ENCODE results near the gene RNU1-2.
"Not testable (repeated sequence)": the region's sequence is repeated elsewhere in the genome, so short reads cannot be mapped to it uniquely, and the experiment has no call there.

The RNU1-2 gene

GRCh38 chr1:16895598-16896315 is at the start of gene RNU1-2:
TSS of gene RNU1-2 (plus strand) at chr1:16895980.
- peaks cover 25% of the 10 kb centered on the region for H3K4me1 Mint-ChIP-seq
- peak within 1 kb of the TSS; percentile 76 for H3K4me3 Mint-ChIP-seq
- not testable (repeated sequence) for H3K9me3 Mint-ChIP-seq, H3K27me3 Mint-ChIP-seq
- H3K27ac Mint-ChIP-seq (ENCODE audit: low read depth): peak within 1 kb of the TSS; percentile 100
- peak; percentile 100 for ATAC-seq (replicated peaks; ENCODE audit: extremely low read depth, poor library complexity, severe bottlenecking)
- H3K36me3 Mint-ChIP-seq (ENCODE audit: insufficient read depth): peaks cover 30% of the 10 kb centered on the region
- peak; percentile 81 to 85 for DNase-seq (ENCODE audit: low spot score in 2 of 2)

GRCh38 chr1:16856201-16856600 is 39.6 kb upstream of the RNU1-2 start:
- not testable (repeated sequence) for H3K27ac Mint-ChIP-seq (ENCODE audit: low read depth); ATAC-seq (replicated peaks; ENCODE audit: extremely low read depth, poor library complexity, severe bottlenecking); DNase-seq (ENCODE audit: low spot score in 2 of 2); H3K9me3 Mint-ChIP-seq; H3K4me1 Mint-ChIP-seq; H3K27me3 Mint-ChIP-seq; H3K36me3 Mint-ChIP-seq (ENCODE audit: insufficient read depth); H3K4me3 Mint-ChIP-seq

GRCh38 chr1:16859167-16860041 is 36.4 kb upstream of the RNU1-2 start:
- H3K4me3 Mint-ChIP-seq; H3K27me3 Mint-ChIP-seq; H3K27ac Mint-ChIP-seq (ENCODE audit: low read depth); H3K9me3 Mint-ChIP-seq; ATAC-seq (replicated peaks; ENCODE audit: extremely low read depth, poor library complexity, severe bottlenecking); H3K4me1 Mint-ChIP-seq; H3K36me3 Mint-ChIP-seq (ENCODE audit: insufficient read depth); DNase-seq (ENCODE audit: low spot score in 2 of 2): not testable (repeated sequence)

GRCh38 chr1:16860048-16860447 is 35.7 kb upstream of the RNU1-2 start:
- not testable (repeated sequence) for H3K27ac Mint-ChIP-seq (ENCODE audit: low read depth); H3K4me1 Mint-ChIP-seq; H3K36me3 Mint-ChIP-seq (ENCODE audit: insufficient read depth); DNase-seq (ENCODE audit: low spot score in 2 of 2); H3K9me3 Mint-ChIP-seq; H3K4me3 Mint-ChIP-seq; ATAC-seq (replicated peaks; ENCODE audit: extremely low read depth, poor library complexity, severe bottlenecking); H3K27me3 Mint-ChIP-seq

- not testable (repeated sequence) for H3K27me3 Mint-ChIP-seq; H3K36me3 Mint-ChIP-seq (ENCODE audit: insufficient read depth); H3K4me1 Mint-ChIP-seq; ATAC-seq (replicated peaks; ENCODE audit: extremely low read depth, poor library complexity, severe bottlenecking); H3K4me3 Mint-ChIP-seq; H3K27ac Mint-ChIP-seq (ENCODE audit: low read depth); H3K9me3 Mint-ChIP-seq; DNase-seq (ENCODE audit: low spot score in 2 of 2)
Measured at GRCh38 chr1:16861832-16862245, 33.9 kb upstream of the RNU1-2 start.

GRCh38 chr1:16862415-16862814 is 33.4 kb upstream of the RNU1-2 start:
- H3K27ac Mint-ChIP-seq (ENCODE audit: low read depth): peak overlapping the region; percentile 64
- not testable (repeated sequence) for H3K27me3 Mint-ChIP-seq; H3K36me3 Mint-ChIP-seq (ENCODE audit: insufficient read depth); DNase-seq (ENCODE audit: low spot score in 2 of 2); H3K4me1 Mint-ChIP-seq; H3K4me3 Mint-ChIP-seq; ATAC-seq (replicated peaks; ENCODE audit: extremely low read depth, poor library complexity, severe bottlenecking); H3K9me3 Mint-ChIP-seq

- not testable (repeated sequence) for H3K4me3 Mint-ChIP-seq; DNase-seq (ENCODE audit: low spot score in 2 of 2); H3K36me3 Mint-ChIP-seq (ENCODE audit: insufficient read depth); H3K9me3 Mint-ChIP-seq; H3K4me1 Mint-ChIP-seq; H3K27me3 Mint-ChIP-seq
- H3K27ac Mint-ChIP-seq (ENCODE audit: low read depth): peak overlapping the region; percentile 64
- ATAC-seq (replicated peaks; ENCODE audit: extremely low read depth, poor library complexity, severe bottlenecking): peak; percentile 93
Measured at GRCh38 chr1:16863024-16863423, 32.8 kb upstream of the RNU1-2 start.

- H3K9me3 Mint-ChIP-seq; DNase-seq (ENCODE audit: low spot score in 2 of 2); ATAC-seq (replicated peaks; ENCODE audit: extremely low read depth, poor library complexity, severe bottlenecking); H3K36me3 Mint-ChIP-seq (ENCODE audit: insufficient read depth); H3K27me3 Mint-ChIP-seq; H3K27ac Mint-ChIP-seq (ENCODE audit: low read depth); H3K4me3 Mint-ChIP-seq; H3K4me1 Mint-ChIP-seq: not testable (repeated sequence)
Measured at GRCh38 chr1:16866926-16867707, 28.7 kb upstream of the RNU1-2 start.

GRCh38 chr1:16868787-16869186 is 27.0 kb upstream of the RNU1-2 start:
- DNase-seq (ENCODE audit: low spot score in 2 of 2); H3K27ac Mint-ChIP-seq (ENCODE audit: low read depth); ATAC-seq (replicated peaks; ENCODE audit: extremely low read depth, poor library complexity, severe bottlenecking); H3K9me3 Mint-ChIP-seq; H3K4me3 Mint-ChIP-seq; H3K4me1 Mint-ChIP-seq; H3K36me3 Mint-ChIP-seq (ENCODE audit: insufficient read depth): not testable (repeated sequence)
- H3K27me3 Mint-ChIP-seq: peaks cover 12% of the 10 kb centered on the region

- not testable (repeated sequence) for H3K4me3 Mint-ChIP-seq; H3K4me1 Mint-ChIP-seq; ATAC-seq (replicated peaks; ENCODE audit: extremely low read depth, poor library complexity, severe bottlenecking); H3K9me3 Mint-ChIP-seq; H3K27ac Mint-ChIP-seq (ENCODE audit: low read depth); DNase-seq (ENCODE audit: low spot score in 2 of 2); H3K36me3 Mint-ChIP-seq (ENCODE audit: insufficient read depth)
- peaks cover 17% of the 10 kb centered on the region for H3K27me3 Mint-ChIP-seq
Measured at GRCh38 chr1:16869996-16870395, 25.8 kb upstream of the RNU1-2 start.

- not testable (repeated sequence) for DNase-seq (ENCODE audit: low spot score in 2 of 2); H3K36me3 Mint-ChIP-seq (ENCODE audit: insufficient read depth); H3K27ac Mint-ChIP-seq (ENCODE audit: low read depth); H3K4me1 Mint-ChIP-seq; H3K9me3 Mint-ChIP-seq; ATAC-seq (replicated peaks; ENCODE audit: extremely low read depth, poor library complexity, severe bottlenecking)
- H3K27me3 Mint-ChIP-seq: peaks cover 26% of the 10 kb centered on the region
- peak overlapping the region; percentile 12 for H3K4me3 Mint-ChIP-seq
Measured at GRCh38 chr1:16871171-16871570, 24.6 kb upstream of the RNU1-2 start.

GRCh38 chr1:16872152-16873075 is 23.4 kb upstream of the RNU1-2 start:
- not testable (repeated sequence) for H3K36me3 Mint-ChIP-seq (ENCODE audit: insufficient read depth); H3K9me3 Mint-ChIP-seq; H3K27ac Mint-ChIP-seq (ENCODE audit: low read depth); DNase-seq (ENCODE audit: low spot score in 2 of 2); H3K4me1 Mint-ChIP-seq
- peak; percentile 24 for ATAC-seq (replicated peaks; ENCODE audit: extremely low read depth, poor library complexity, severe bottlenecking)
- Mint-ChIP-seq H3K27me3 (peaks cover 32% of the 10 kb centered on the region), H3K4me3 (peak overlapping the region; percentile 72)

Measured in central memory CD8-positive, alpha-beta T cell (primary cell).